ENCODE data around the gene STRBP. TPM values are rescaled to one million over a fixed set of nuclear protein-coding genes. Genes with fewer than 3 reads are reported as not detected.
A peak's percentile ranks its signal among the peaks of the same experiment; 100 is the strongest.

Gene STRBP
- total and polyA plus RNA-seq, 9 of the 15 experiments (the other 6 are each of a cell fraction or from before 2014, with no cell fraction given): 27.7 to 84.0 (median 70.2) TPM

DNA sequence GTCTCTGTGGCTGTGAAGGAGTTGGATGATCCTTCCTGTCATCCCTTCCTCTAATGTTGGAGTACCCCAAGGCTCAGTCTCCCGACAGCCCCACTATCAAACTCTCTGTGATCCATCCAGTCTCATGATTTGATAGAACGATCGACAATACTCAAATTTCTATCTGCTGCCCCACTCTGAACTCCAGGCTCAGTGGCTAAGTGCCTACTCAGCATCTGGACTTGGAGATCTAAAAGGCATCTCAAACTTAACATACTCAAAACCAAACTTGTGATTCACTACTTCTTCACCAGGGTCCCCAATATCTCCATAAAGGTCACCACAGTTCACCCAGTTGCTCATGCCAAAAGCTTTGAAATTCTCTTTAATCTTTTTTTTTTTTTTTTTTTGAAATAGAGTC, 15.1 kb upstream of the STRBP start:
- H3K27ac ChIP-seq (ENCODE audit: extremely low read depth, low read depth, low read length): no peak overlapping the region
- WGBS (ENCODE audit: insufficient coverage, low coverage, missing lambda C conversion rate): 89% methylated on average over 3 of the region's 3 CpGs
- no peak overlapping the region for H3K4me2 ChIP-seq (ENCODE audit: insufficient read depth, low read length)
- no peaks in the 10 kb centered on the region for H4K20me1 ChIP-seq (replicated peaks; ENCODE audit: control insufficient read depth, insufficient read depth, low read length)
- no peak overlapping the region for H3K4me3 ChIP-seq
- H3K79me2 ChIP-seq (ENCODE audit: control insufficient read depth, insufficient read depth, low read length): no peaks in the 10 kb centered on the region
- TF ChIP-seq ZNF316 (IDR thresholded peaks at IDR 0.05) (peak; percentile 62), MAFG (tag; conservative IDR thresholded peaks at IDR 0.05) (peak; percentile 32; the same call in 1 of the 2 replicates), TFAM (CRISPR knock-in tag; conservative IDR thresholded peaks at IDR 0.05) (no peak), PTTG1 (tag; IDR thresholded peaks at IDR 0.05; ENCODE audit: low read depth) (no peak), C11orf30 (IDR thresholded peaks at IDR 0.05; ENCODE audit: low read depth) (peak; percentile 52; the same call in 1 of the 2 replicates), SLC30A9 (CRISPR knock-in tag; IDR thresholded peaks at IDR 0.05) (no peak), BDP1 (IDR thresholded peaks at IDR 0.05; ENCODE audit: insufficient read depth, insufficient read length) (no peak), TFAP4 (CRISPR knock-in tag; IDR thresholded peaks at IDR 0.05; ENCODE audit: borderline replicate concordance) (no peak), FUS (optimal IDR thresholded peaks at IDR 0.05; ENCODE audit: low read depth, low read length) (no peak), ZFPM2 (CRISPR knock-in tag; IDR thresholded peaks at IDR 0.05) (no peak), CXXC5 (CRISPR knock-in tag; IDR thresholded peaks at IDR 0.05) (no peak), MAFK (IDR thresholded peaks at IDR 0.05; ENCODE audit: low read length) (peak; percentile 17; the same call in 1 of the 2 replicates), SREBF1 (IDR thresholded peaks at IDR 0.05; ENCODE audit: borderline replicate concordance, low read depth, low read length) (no peak)
- no peak for FAIRE-seq
- peaks cover 7 to 19% of the 10 kb centered on the region in 2 experiments for H3K4me1 ChIP-seq (replicated peaks in 1 of 2; ENCODE audit: control insufficient read depth in 2 of 2, insufficient read depth in 2 of 2, low read length in 2 of 2)
- H2AFZ ChIP-seq (ENCODE audit: low read depth, low read length): peak overlapping the region; percentile 19; the same call in 1 of the 2 replicates
- H3K9me3 ChIP-seq (replicated peaks; ENCODE audit: control insufficient read depth, insufficient read depth, low read depth, low read length): peaks cover 3% of the 10 kb centered on the region; the same call in 1 of the 2 replicates
- CTCF ChIA-PET (ENCODE audit: low intra/inter-chr PET ratio): no interaction called here
- no TSS peak for BruUV-seq (replicated peaks)
- DNase-seq (ENCODE audit: extremely low read depth in 1 of 4, low spot score in 3 of 4): no peak
- no peak overlapping the region for H3K9ac ChIP-seq (ENCODE audit: insufficient read depth in 1 of 2, low read depth in 2 of 2, low read length in 2 of 2)
- POLR2A ChIA-PET: interaction anchor here (0.5 to 1.2 kb wide), 2 partner anchors 54 to 850 kb away, joined by 4 read pairs; no protein-coding TSS in a partner anchor
- no peaks in the 10 kb centered on the region for H3K27me3 ChIP-seq (ENCODE audit: control insufficient read depth in 2 of 2, insufficient read depth in 2 of 2, low read length in 2 of 2)
- in situ Hi-C loops (cut with MboI) (no loop called here), intact Hi-C loops (cut with micrococcal nuclease) (no loop called here)
- H3K36me3 ChIP-seq (ENCODE audit: control insufficient read depth, insufficient read depth, low read length): no peaks in the 10 kb centered on the region
- ATAC-seq: no peak
- no peaks in the 10 kb centered on the region for H3K9me1 ChIP-seq (ENCODE audit: control insufficient read depth, insufficient read depth, low read length)

Data from K562 (cell line).